ENCODE results near the gene GRIA4.
"Not testable (repeated sequence)": the region's sequence is repeated elsewhere in the genome, so short reads cannot be mapped to it uniquely, and the experiment has no call there.

Gene GRIA4

GRCh38 chr11:105937738-105938137 lies 327.9 kb downstream of the GRIA4 start:
- intact Hi-C loops (cut with DNase I) = no loop called here
- DNase-seq = peak in 4 of 42 donors; percentile 15 to 52 (median 23)

- no peak for DNase-seq
- intact Hi-C loops (cut with DNase I) = no loop called here
These were observed 333.0 kb downstream of the GRIA4 start for GRCh38 chr11:105942921-105943320.

GRCh38 chr11:105948918-105949590 lies 339.2 kb downstream of the GRIA4 start:
- intact Hi-C loops (cut with DNase I) = no loop called here
- DNase-seq = no peak

GRCh38 chr11:105953886-105954285 lies 344.0 kb downstream of the GRIA4 start:
- intact Hi-C loops (cut with DNase I) = no loop called here
- no peak for DNase-seq

GRCh38 chr11:105960252-105961245 lies 350.7 kb downstream of the GRIA4 start:
- intact Hi-C loops (cut with DNase I) = no loop called here
- no peak for DNase-seq

- intact Hi-C loops (cut with DNase I) = no loop called here
- DNase-seq = no peak
These were observed 358.3 kb downstream of the GRIA4 start for GRCh38 chr11:105968021-105968697.

- intact Hi-C loops (cut with DNase I) = no loop called here
- DNase-seq = no peak
These were observed 359.9 kb downstream of the GRIA4 start for GRCh38 chr11:105969756-105970155.

GRCh38 chr11:105975128-105975527 lies 365.3 kb downstream of the GRIA4 start:
- no peak for DNase-seq
- intact Hi-C loops (cut with DNase I) = no loop called here

- intact Hi-C loops (cut with DNase I) = no loop called here
- DNase-seq = no peak
These were observed 370.3 kb downstream of the GRIA4 start for GRCh38 chr11:105979997-105980703.

GRCh38 chr11:105986554-105986953 lies 376.7 kb downstream of the GRIA4 start:
- DNase-seq = no peak
- intact Hi-C loops (cut with DNase I) = no loop called here

GRCh38 chr11:105988197-105988596 lies 378.3 kb downstream of the GRIA4 start:
- intact Hi-C loops (cut with DNase I) = no loop called here
- no peak for DNase-seq

- DNase-seq = no peak
- intact Hi-C loops (cut with DNase I) = no loop called here
These were observed 379.3 kb downstream of the GRIA4 start for GRCh38 chr11:105989124-105989523.

GRCh38 chr11:105991888-105992287 lies 382.0 kb downstream of the GRIA4 start:
- intact Hi-C loops (cut with DNase I) = no loop called here

GRCh38 chr11:106001304-106002012 lies 391.6 kb downstream of the GRIA4 start:
- intact Hi-C loops (cut with DNase I) = no loop called here
- no peak for DNase-seq

More at GRCh38 chr11:105991888-105992287, 382.0 kb downstream of the GRIA4 start:
- DNase-seq = no peak

- intact Hi-C loops (cut with DNase I); DNase-seq: not testable (repeated sequence)
These were observed 393.2 kb downstream of the GRIA4 start for GRCh38 chr11:106003094-106003493.

GRCh38 chr11:106011481-106011880 lies 401.6 kb downstream of the GRIA4 start:
- intact Hi-C loops (cut with DNase I) = no loop called here
- DNase-seq = no peak

- intact Hi-C loops (cut with DNase I) = no loop called here
- peak in 5 of 42 donors; percentile 13 to 62 (median 24) for DNase-seq
These were observed 402.9 kb downstream of the GRIA4 start for GRCh38 chr11:106012744-106013143.

- no peak for DNase-seq
- intact Hi-C loops (cut with DNase I) = no loop called here
These were observed 404.2 kb downstream of the GRIA4 start for GRCh38 chr11:106014035-106014434.

Measured in head of caudate nucleus (tissue), 42 donors.